GM19438 (cell line): ENCODE results near the gene TLE1.
"Not testable (repeated sequence)": the region's sequence is repeated elsewhere in the genome, so short reads cannot be mapped to it uniquely, and the experiment has no call there.

ENCODE experiments used
- ATAC-seq: cut with Tn5 transposase; IDR thresholded peaks from one replicate; pipeline ENCODE4 v1.9.1; 2021; ENCODE audit warnings: low read depth; ENCODE audit not compliant: unreplicated experiment

Gene TLE1

GRCh38 chr9:81626511-81626910, 62.8 kb downstream of the TLE1 start:
- ATAC-seq: no peak

GRCh38 chr9:81625969-81626368, 63.4 kb downstream of the TLE1 start:
- ATAC-seq: no peak

GRCh38 chr9:81623778-81624177, 65.6 kb downstream of the TLE1 start:
- no peak for ATAC-seq

- ATAC-seq: no peak
Observed at GRCh38 chr9:81622471-81623255, 66.7 kb downstream of the TLE1 start.

GRCh38 chr9:81621785-81622259, 67.5 kb downstream of the TLE1 start:
- no peak for ATAC-seq

- ATAC-seq: no peak
Observed at GRCh38 chr9:81621118-81621517, 68.2 kb downstream of the TLE1 start.

GRCh38 chr9:81620002-81620390, 69.4 kb downstream of the TLE1 start:
- ATAC-seq: no peak

GRCh38 chr9:81619353-81620001, 69.9 kb downstream of the TLE1 start:
- no peak for ATAC-seq

- ATAC-seq: no peak
Observed at GRCh38 chr9:81618923-81619322, 70.4 kb downstream of the TLE1 start.

GRCh38 chr9:81616141-81616540, 73.2 kb downstream of the TLE1 start:
- ATAC-seq: no peak

- no peak for ATAC-seq
Observed at GRCh38 chr9:81614335-81614734, 75.0 kb downstream of the TLE1 start.

- no peak for ATAC-seq
Observed at GRCh38 chr9:81613002-81613812, 76.1 kb downstream of the TLE1 start.

GRCh38 chr9:81611664-81612063, 77.7 kb downstream of the TLE1 start:
- no peak for ATAC-seq

GRCh38 chr9:81610740-81611107, 78.6 kb downstream of the TLE1 start:
- no peak for ATAC-seq

GRCh38 chr9:81609782-81610739, 79.3 kb downstream of the TLE1 start:
- ATAC-seq: peak; percentile 63

GRCh38 chr9:81608289-81608657, 81.1 kb downstream of the TLE1 start:
- ATAC-seq: no peak

- no peak for ATAC-seq
Observed at GRCh38 chr9:81607593-81608288, 81.6 kb downstream of the TLE1 start.

- ATAC-seq: not testable (repeated sequence)
Observed at GRCh38 chr9:81606261-81606660, 83.1 kb downstream of the TLE1 start.

- ATAC-seq: no peak
Observed at GRCh38 chr9:81605170-81605670, 84.1 kb downstream of the TLE1 start.
